WTC11 (cell line): ENCODE measurements around the gene BLOC1S4. TPM values are rescaled to one million over a fixed set of nuclear protein-coding genes. Genes with fewer than 3 reads are reported as not detected.
A peak's percentile ranks its signal among the peaks of the same experiment; 100 is the strongest.

Experiments used
- ATAC-seq: fragments of 200-7000 bp; cut with Tn5 transposase; 2 replicates; pipeline ENCODE4 v1.10.0; 2021; ENCODE audit warnings: mild to moderate bottlenecking, moderate library complexity
- CTCF ChIA-PET: fragments of 300-600 bp; sonication (Branson Sonifier 250); formaldehyde crosslinking; loops from one replicate; lab custom pipeline; 2021; ENCODE audit warnings: antibody characterized with exemption; lab: Charles Lee
- POLR2A ChIA-PET: fragments of 350-600 bp; sonication (Branson Sonifier 250); formaldehyde crosslinking; loops from one replicate; lab custom pipeline; 2021; ENCODE audit warnings: antibody characterized with exemption; lab: Charles Lee
- DNase-seq: peaks from one replicate; pipeline ENCODE4 v3.0.0; 2021; ENCODE audit warnings: low spot score
- H3K27ac Mint-ChIP-seq: 2 replicates; pipeline ENCODE4 v1.8.0; 2021; ENCODE audit warnings: mixed read lengths
- H3K27me3 Mint-ChIP-seq: 2 replicates; pipeline ENCODE4 v1.8.0; 2021; ENCODE audit warnings: low read depth, mild to moderate bottlenecking, moderate library complexity, mixed read lengths
- H3K36me3 Mint-ChIP-seq: 2 replicates; pipeline ENCODE4 v1.8.0; 2021; ENCODE audit warnings: mixed read lengths
- H3K4me1 Mint-ChIP-seq: 2 replicates; pipeline ENCODE4 v1.8.0; 2022; ENCODE audit warnings: mixed read lengths
- H3K4me3 Mint-ChIP-seq: 2 replicates; pipeline ENCODE4 v1.8.0; 2021; ENCODE audit warnings: mild to moderate bottlenecking, moderate library complexity, mixed read lengths
- H3K9me3 Mint-ChIP-seq: 2 replicates; pipeline ENCODE4 v1.8.0; 2021; ENCODE audit warnings: mixed read lengths
- AR ChIP-seq: fragments of 250-450 bp; sonication (Bioruptor Pico); IDR thresholded peaks from 2 replicates; pipeline ENCODE4 v1.9.0; 2021; ENCODE audit warnings: mild to moderate bottlenecking
- ARID4B ChIP-seq: sonication (generic); formaldehyde crosslinking; IDR thresholded peaks from 2 replicates; pipeline ENCODE4 v1.8.0; 2023; ENCODE audit warnings: missing genetic modification reagents, mild to moderate bottlenecking, borderline replicate concordance
- ATF1 ChIP-seq: sonication (generic); formaldehyde crosslinking; IDR thresholded peaks from 2 replicates; pipeline ENCODE4 v1.8.1; 2023; ENCODE audit warnings: mild to moderate bottlenecking, moderate library complexity, missing genetic modification reagents
- CBFB ChIP-seq: sonication (generic); formaldehyde crosslinking; IDR thresholded peaks from 2 replicates; pipeline ENCODE4 v1.8.1; 2022; ENCODE audit warnings: mild to moderate bottlenecking, low read depth, missing genetic modification reagents
- CREB1 ChIP-seq: sonication (generic); formaldehyde crosslinking; IDR thresholded peaks from 2 replicates; pipeline ENCODE4 v1.8.0; 2023; ENCODE audit warnings: mild to moderate bottlenecking, missing genetic modification reagents
- ESRRA ChIP-seq: sonication (generic); formaldehyde crosslinking; IDR thresholded peaks from 2 replicates; pipeline ENCODE4 v1.8.1; 2022; ENCODE audit warnings: mild to moderate bottlenecking, missing genetic modification reagents, borderline replicate concordance
- FOXP1 ChIP-seq: sonication (generic); formaldehyde crosslinking; IDR thresholded peaks from 2 replicates; pipeline ENCODE4 v1.8.0; 2022; ENCODE audit warnings: missing genetic modification reagents, mild to moderate bottlenecking, moderate library complexity, borderline replicate concordance
- GABPB1 ChIP-seq: sonication (generic); formaldehyde crosslinking; IDR thresholded peaks from 2 replicates; pipeline ENCODE4 v1.8.1; 2023; ENCODE audit warnings: mild to moderate bottlenecking, missing genetic modification reagents
- HMGXB4 ChIP-seq: sonication (generic); formaldehyde crosslinking; IDR thresholded peaks from 2 replicates; pipeline ENCODE4 v1.8.1; 2023; ENCODE audit warnings: mild to moderate bottlenecking, moderate library complexity, missing genetic modification reagents
- IRF2 ChIP-seq: sonication (generic); formaldehyde crosslinking; IDR thresholded peaks from 2 replicates; pipeline ENCODE4 v1.8.0; 2022; ENCODE audit warnings: low read depth, missing genetic modification reagents, borderline replicate concordance
- JAZF1 ChIP-seq: fragments of 250-450 bp; sonication (Bioruptor Pico); IDR thresholded peaks from 2 replicates; pipeline ENCODE4 v1.9.0; 2021; ENCODE audit warnings: moderate library complexity, mild to moderate bottlenecking, inconsistent platforms
- KAT7 ChIP-seq: sonication (generic); formaldehyde crosslinking; IDR thresholded peaks from 2 replicates; pipeline ENCODE4 v1.8.1; 2023; ENCODE audit warnings: missing genetic modification reagents, mild to moderate bottlenecking, borderline replicate concordance
- MAX ChIP-seq: sonication (generic); formaldehyde crosslinking; IDR thresholded peaks from 2 replicates; pipeline ENCODE4 v1.8.0; 2022; ENCODE audit warnings: mild to moderate bottlenecking, missing genetic modification reagents
- NFE2L1 ChIP-seq: sonication (generic); formaldehyde crosslinking; IDR thresholded peaks from 2 replicates; pipeline ENCODE4 v1.8.1; 2023; ENCODE audit warnings: missing genetic modification reagents
- NFYB ChIP-seq: sonication (generic); formaldehyde crosslinking; conservative IDR thresholded peaks from 2 replicates; pipeline ENCODE4 v1.8.0; 2022; ENCODE audit warnings: low read depth, missing genetic modification reagents
- NR1H2 ChIP-seq: sonication (generic); formaldehyde crosslinking; IDR thresholded peaks from 2 replicates; pipeline ENCODE4 v1.9.0; 2021; ENCODE audit warnings: mild to moderate bottlenecking, moderate library complexity, missing genetic modification reagents
- NR2C2 ChIP-seq: sonication (generic); formaldehyde crosslinking; IDR thresholded peaks from 2 replicates; pipeline ENCODE4 v1.8.0; 2022; ENCODE audit warnings: mild to moderate bottlenecking, missing genetic modification reagents
- NR3C1 ChIP-seq: sonication (generic); formaldehyde crosslinking; conservative IDR thresholded peaks from 2 replicates; pipeline ENCODE4 v1.8.1; 2023; ENCODE audit warnings: low read depth, mild to moderate bottlenecking, missing genetic modification reagents
- SP1 ChIP-seq: sonication (generic); formaldehyde crosslinking; conservative IDR thresholded peaks from 2 replicates; pipeline ENCODE4 v1.8.1; 2022; ENCODE audit warnings: missing genetic modification reagents
- TCF7 ChIP-seq: sonication (generic); formaldehyde crosslinking; IDR thresholded peaks from 2 replicates; pipeline ENCODE4 v1.8.0; 2022; ENCODE audit warnings: mild to moderate bottlenecking, low read depth, missing genetic modification reagents, moderate library complexity
- TP53 ChIP-seq: sonication (generic); formaldehyde crosslinking; IDR thresholded peaks from 2 replicates; pipeline ENCODE4 v1.8.1; 2023; ENCODE audit warnings: mild to moderate bottlenecking, missing genetic modification reagents
- ZNF121 ChIP-seq: sonication (generic); formaldehyde crosslinking; IDR thresholded peaks from 2 replicates; pipeline ENCODE4 v1.8.0; 2023; ENCODE audit warnings: missing genetic modification reagents
- ZNF138 ChIP-seq: sonication (generic); formaldehyde crosslinking; conservative IDR thresholded peaks from 2 replicates; pipeline ENCODE4 v1.8.1; 2022; ENCODE audit warnings: mild to moderate bottlenecking, moderate library complexity, missing genetic modification reagents
- ZNF232 ChIP-seq: sonication (generic); formaldehyde crosslinking; IDR thresholded peaks from 2 replicates; pipeline ENCODE4 v1.8.0; 2022; ENCODE audit warnings: mild to moderate bottlenecking, missing genetic modification reagents
- ZNF263 ChIP-seq: sonication (generic); formaldehyde crosslinking; IDR thresholded peaks from 2 replicates; pipeline ENCODE4 v1.8.1; 2022; ENCODE audit warnings: low read depth, mild to moderate bottlenecking, moderate library complexity, missing genetic modification reagents
- ZNF416 ChIP-seq: fragments of 250-450 bp; sonication (Bioruptor Pico); IDR thresholded peaks from 2 replicates; pipeline ENCODE4 v1.9.0; 2021; ENCODE audit warnings: mild to moderate bottlenecking, inconsistent platforms
- ZNF671 ChIP-seq: fragments of 250-450 bp; sonication (Bioruptor Pico); IDR thresholded peaks from 2 replicates; pipeline ENCODE4 v1.8.0; 2021; ENCODE audit warnings: mild to moderate bottlenecking
- total RNA-seq: library from RNA; stranded (reverse); gene quantifications from 3 replicates; pipeline ENCODE4 v1.2.3, GENCODE V29; 2021

BLOC1S4 gene
- total RNA-seq, 1 experiment from 2014 or later = 21.4 TPM

GRCh38 chr4:6742507-6742906 is 26.5 kb downstream of the BLOC1S4 start (continued):
- TF ChIP-seq MAX (CRISPR knock-in tag) (no peak), JAZF1 (no peak), ZNF416 (CRISPR knock-in tag) (no peak), TP53 (no peak), ZNF121 (CRISPR knock-in tag) (no peak), NR1H2 (CRISPR knock-in tag) (no peak)

- ChIA-PET CTCF (interaction anchor here (0.7 kb wide), 1 partner anchor 1666 kb away, joined by 4 read pairs; no protein-coding TSS in a partner anchor), POLR2A (no interaction called here)
- ATAC-seq (0 out of 2 replicates have a peak, but pooled peaks have one; percentile 18), DNase-seq (no peak)
- H3K4me3 Mint-ChIP-seq = no peak overlapping the region
- H3K27me3 Mint-ChIP-seq = no peaks in the 10 kb centered on the region
- no peak overlapping the region for H3K27ac Mint-ChIP-seq
- H3K36me3 Mint-ChIP-seq = no peaks in the 10 kb centered on the region
- TF ChIP-seq ATF1 (CRISPR knock-in tag) (no peak), CREB1 (CRISPR knock-in tag) (no peak), AR (no peak), IRF2 (CRISPR knock-in tag) (no peak), SP1 (no peak), CBFB (CRISPR knock-in tag) (no peak), NFYB (CRISPR knock-in tag) (no peak), ZNF232 (CRISPR knock-in tag) (no peak), ZNF138 (CRISPR knock-in tag) (no peak), ARID4B (CRISPR knock-in tag) (no peak), NR1H2 (CRISPR knock-in tag) (no peak), ZNF263 (CRISPR knock-in tag) (no peak), TCF7 (CRISPR knock-in tag) (no peak)
- no peaks in the 10 kb centered on the region for H3K4me1 Mint-ChIP-seq
- peaks cover 11% of the 10 kb centered on the region for H3K9me3 Mint-ChIP-seq
These were observed 27.0 kb downstream of the BLOC1S4 start for GRCh38 chr4:6742989-6743388.

- H3K27ac Mint-ChIP-seq = no peak overlapping the region
- no peak overlapping the region for H3K4me3 Mint-ChIP-seq
- H3K9me3 Mint-ChIP-seq = no peaks in the 10 kb centered on the region
- TF ChIP-seq NR3C1 (CRISPR knock-in tag) (no peak), NR2C2 (CRISPR knock-in tag) (no peak), GABPB1 (CRISPR knock-in tag) (no peak), ESRRA (CRISPR knock-in tag) (no peak), KAT7 (CRISPR knock-in tag) (no peak), HMGXB4 (CRISPR knock-in tag) (no peak), FOXP1 (CRISPR knock-in tag) (no peak), ZNF671 (CRISPR knock-in tag) (no peak), NFE2L1 (CRISPR knock-in tag) (no peak)
- TF ChIP-seq, all 79 proteins: peak for 0
- ChIA-PET POLR2A (no interaction called here), CTCF (no interaction called here)
- Mint-ChIP-seq H3K36me3 (no peaks in the 10 kb centered on the region), H3K4me1 (no peaks in the 10 kb centered on the region), H3K27me3 (no peaks in the 10 kb centered on the region)
- DNase-seq (no peak), ATAC-seq (no peak)
These were observed 30.8 kb downstream of the BLOC1S4 start for GRCh38 chr4:6746721-6747293.
